Activated CD4-positive, CD25-positive, alpha-beta regulatory T cell (primary cell): Measurements from ENCODE around the gene PHACTR1.

ENCODE experiments used
- DNase-seq, 4 experiments: peaks; one replicate each; lab custom pipeline; 2025; lab: John Stamatoyannopoulos, UW

The PHACTR1 gene

DNA sequence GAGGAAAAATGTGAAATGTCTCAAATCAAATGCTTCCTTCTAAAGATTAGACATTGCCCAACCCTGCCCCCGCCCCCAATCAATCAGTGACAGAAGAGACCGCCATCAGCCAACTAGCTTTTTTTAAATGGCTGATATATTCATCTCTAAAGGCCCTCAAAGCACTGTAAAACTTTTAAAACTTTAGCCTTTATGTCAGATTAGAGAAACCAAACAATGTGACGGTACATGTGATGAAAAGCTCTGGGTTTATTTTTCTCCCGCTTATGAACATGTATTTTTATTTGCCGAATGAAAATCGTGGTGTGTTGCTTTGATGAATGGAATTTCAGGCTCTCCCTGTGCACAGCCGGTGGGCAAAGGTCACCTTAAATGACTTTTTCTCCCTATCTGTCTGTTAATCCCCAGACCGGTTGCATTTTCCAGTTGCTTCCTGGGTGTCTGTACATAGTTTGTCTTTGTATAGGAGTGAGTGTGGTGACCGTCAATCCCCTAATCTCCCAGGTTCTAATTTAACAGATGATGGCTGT lies 573.3 kb downstream of the PHACTR1 start:
- DNase-seq: no peak

GRCh38 chr6:13290335-13290734 lies 573.8 kb downstream of the PHACTR1 start:
- DNase-seq: no peak

GRCh38 chr6:13292774-13293173 lies 576.2 kb downstream of the PHACTR1 start:
- no peak for DNase-seq

DNA sequence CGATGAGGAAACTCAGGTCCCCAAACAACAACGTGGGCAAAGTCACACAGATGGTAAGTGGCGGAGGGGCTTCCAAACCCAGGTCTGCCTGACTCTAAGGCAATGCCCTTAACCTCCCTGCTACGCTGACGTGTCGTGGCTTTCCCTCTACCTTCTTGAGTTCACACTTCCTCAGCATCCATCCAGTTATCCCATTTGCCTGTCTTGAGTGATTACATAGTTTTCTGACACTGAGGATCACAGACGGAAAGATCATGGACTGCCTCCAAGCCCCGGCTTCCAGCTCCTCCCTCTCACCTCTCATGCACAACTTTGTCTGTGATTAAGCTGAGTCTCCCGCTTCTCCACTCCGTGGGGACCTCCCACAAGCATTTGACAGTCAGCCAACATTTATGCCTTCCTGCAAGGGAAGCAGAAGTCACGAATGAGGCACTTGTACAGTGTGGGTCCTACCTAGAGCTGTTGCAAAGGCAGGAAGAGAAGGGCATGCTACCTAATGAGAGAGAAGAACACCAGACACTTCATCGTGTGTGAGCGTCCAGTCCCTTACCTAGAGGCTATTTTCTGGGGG lies 578.0 kb downstream of the PHACTR1 start:
- DNase-seq: no peak

DNA sequence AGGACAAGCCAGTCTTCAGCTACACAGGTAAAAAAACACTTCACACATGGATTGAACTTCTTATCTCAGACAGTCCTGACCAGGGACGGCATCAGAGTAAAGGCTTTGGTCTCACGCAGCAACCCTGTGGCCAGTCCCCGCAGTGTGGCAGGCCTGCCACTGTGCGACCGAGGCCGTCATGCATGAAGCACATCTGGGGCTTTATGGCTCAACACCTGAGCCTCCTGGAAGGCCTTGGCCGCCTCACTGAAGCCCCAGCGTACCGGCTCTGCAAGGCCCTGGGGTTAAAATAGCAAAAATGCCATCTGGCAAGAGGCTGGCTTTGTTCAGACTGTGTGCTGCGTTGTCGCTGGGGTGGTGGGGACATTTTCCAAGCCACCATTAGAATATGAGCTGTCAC lies 579.0 kb downstream of the PHACTR1 start:
- DNase-seq: no peak

GRCh38 chr6:13296536-13296997 lies 580.0 kb downstream of the PHACTR1 start:
- DNase-seq: no peak

DNA sequence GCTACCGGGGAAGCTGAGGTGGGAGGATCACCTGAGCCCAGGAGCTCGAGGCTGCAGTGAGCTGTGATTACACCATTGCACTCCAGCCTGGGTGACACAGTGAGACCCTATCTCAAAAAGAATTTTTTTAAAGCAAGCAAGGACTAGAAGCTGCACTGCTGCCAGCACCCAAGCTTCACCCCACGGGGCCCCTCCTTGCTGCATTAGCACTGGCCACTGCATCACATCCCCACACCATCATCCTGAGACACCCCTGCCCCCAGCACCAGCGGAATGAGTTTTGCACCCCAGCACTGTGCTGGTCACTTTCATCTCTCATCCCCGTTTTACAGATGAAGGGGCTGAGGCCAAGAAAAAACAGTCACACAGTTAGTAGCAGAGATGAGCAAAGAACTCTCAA lies 580.8 kb downstream of the PHACTR1 start:
- DNase-seq: no peak

- no peak for DNase-seq
These were observed 581.9 kb downstream of the PHACTR1 start for GRCh38 chr6:13298446-13298845.

GRCh38 chr6:13299403-13299821 lies 582.8 kb downstream of the PHACTR1 start:
- no peak for DNase-seq

DNA sequence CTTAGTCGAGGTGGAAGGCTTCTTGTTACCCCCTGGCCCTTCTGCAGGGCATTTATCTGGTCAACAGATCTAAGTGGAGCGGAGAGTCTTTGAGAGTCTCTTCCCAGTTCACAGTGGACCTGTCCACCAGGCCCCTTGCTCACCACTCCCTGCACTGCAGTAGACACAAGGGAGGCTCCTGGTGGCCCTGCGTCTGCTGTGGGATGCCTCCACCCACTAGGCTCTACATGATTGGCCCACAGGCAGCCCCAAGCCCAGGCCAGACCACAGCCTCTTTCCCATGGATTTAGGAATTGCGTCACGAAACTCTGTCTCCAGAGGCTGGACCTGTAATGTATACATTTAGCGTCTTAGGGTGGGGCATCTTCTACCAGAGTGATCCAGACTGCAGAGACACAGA lies 583.4 kb downstream of the PHACTR1 start:
- DNase-seq: no peak

DNA sequence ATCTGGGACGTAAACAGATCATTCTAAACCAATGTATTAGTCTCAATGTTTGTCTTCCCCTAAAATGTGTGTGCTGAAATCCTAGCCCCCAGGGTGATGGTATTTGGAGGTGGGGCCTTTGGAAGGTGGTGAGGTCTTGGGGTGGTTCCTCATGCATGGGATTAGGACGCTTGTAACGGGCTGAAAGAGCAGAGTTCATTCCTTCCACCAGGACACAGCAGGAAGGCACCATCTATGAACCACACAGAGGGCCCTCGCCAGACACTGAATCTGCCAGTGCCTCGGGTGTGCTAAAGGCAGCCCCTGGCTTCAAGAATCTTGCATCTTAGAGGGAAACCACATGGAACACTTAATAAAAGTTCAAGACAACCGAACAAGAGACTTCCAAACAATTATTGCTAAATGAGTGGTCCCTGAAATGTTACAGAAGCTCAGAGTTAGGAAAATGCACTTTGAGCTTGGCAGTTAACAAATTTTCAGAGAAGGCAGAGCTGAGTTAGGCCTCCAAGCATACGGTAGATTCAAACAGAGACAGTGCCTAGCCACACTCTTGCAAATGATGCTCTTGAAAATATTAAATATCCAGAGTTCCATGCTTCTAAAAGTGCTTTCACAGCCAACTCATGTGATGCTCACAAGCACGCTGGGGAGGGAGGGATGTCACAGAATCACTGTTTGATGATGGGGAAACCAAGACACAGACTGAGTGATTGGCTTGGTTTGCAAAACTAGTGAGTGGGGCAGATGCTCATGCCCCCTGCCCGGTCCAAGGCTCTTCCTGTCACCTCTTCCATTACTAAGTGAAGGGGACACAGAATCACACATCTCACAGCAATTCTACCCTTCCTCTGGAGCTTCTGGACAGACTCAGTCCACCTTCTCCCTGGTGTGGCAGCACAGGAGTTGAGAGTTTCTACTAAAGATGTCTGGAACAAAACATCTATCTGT lies 584.4 kb downstream of the PHACTR1 start:
- DNase-seq: no peak

DNA sequence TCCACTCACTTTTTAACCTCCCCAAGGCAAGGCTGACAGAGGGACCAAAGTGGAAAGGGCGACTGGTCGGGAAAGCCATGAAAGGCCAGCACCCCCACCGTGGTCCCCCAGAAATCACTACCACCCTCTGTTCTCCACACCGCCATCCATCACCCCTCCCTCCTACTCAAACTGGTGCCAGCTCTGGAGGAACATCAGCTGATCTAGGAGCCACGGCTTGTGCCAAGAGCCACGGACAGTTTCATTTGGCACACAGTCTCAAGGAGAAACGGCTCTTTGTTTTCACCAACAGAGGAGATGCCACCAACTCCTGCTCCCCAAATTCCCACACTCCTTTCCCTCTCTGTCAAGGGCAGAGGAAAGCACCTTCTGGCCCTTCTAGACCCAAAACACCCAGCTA lies 585.7 kb downstream of the PHACTR1 start:
- DNase-seq: no peak

GRCh38 chr6:13302751-13303667 lies 586.4 kb downstream of the PHACTR1 start:
- no peak for DNase-seq

DNA sequence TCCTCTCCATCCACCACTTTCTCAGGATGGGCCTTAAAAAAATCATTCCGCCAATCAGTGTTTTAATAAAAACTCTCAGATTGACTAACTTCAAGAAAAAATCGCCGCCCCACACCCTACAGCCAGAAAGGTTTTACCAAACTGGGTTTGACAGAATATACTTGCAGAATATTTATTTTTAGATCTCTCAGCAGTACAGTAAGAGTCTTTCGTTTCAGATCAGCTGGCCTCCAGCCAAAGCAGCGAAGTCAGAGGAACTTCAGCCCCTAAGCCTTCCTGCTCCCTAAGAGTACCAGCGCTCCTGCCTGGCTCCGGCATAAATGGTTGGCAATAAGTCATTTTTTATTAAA lies 587.1 kb downstream of the PHACTR1 start:
- no peak for DNase-seq

DNA sequence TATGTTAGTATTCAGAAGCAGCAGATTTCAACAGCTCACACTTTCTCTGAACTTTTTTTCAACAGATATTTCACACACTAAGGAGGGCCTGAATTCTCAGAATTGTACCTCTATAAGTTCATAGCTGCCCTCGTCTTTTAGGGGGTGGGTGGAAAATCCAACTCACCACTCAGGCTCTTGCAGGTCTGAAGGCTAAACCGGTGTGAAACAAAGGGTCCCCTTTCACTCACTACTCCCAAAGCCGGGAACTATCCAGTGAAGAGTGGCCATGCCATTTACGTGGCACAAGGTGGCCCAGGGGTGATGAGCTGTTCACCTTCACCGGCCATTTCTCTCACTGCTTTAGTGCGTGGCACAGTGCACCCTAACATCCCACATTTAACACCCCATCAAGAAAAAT lies 587.5 kb downstream of the PHACTR1 start:
- no peak for DNase-seq

DNA sequence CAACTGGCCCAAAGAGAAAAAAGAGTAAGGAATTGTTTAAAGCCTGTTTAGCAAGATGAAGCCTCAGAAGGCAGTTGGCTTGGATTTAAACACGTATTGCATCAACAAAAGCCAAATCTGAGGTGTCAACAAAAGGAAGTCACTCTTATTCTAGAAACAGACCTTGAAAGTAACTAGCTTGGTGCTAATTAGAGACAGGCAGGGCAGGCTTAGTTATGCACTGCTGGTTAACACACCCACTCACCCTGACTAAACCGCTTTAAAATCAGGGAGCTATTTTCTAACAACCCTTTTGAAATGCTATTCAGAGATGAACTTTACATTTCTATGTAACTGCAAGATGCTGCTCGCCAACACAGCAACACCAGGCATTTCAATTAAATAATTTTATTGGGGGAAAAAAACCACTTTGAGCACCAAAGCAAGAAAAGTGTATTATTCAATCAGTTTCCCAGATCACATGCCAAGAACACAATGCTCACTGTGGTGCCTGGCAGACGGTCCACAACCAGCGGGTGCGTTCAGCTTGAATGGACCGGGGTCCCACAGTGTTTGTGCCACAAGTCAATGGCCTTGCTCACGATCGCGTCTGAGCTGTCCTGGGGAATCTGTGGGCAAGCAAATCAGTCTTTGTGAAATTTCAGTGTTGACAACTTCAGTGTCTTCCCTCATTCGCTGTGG lies 588.2 kb downstream of the PHACTR1 start:
- DNase-seq: no peak

GRCh38 chr6:13305288-13305687 lies 588.7 kb downstream of the PHACTR1 start:
- DNase-seq: no peak

- no peak for DNase-seq
These were observed 589.2 kb downstream of the PHACTR1 start for GRCh38 chr6:13305791-13306190.

DNA sequence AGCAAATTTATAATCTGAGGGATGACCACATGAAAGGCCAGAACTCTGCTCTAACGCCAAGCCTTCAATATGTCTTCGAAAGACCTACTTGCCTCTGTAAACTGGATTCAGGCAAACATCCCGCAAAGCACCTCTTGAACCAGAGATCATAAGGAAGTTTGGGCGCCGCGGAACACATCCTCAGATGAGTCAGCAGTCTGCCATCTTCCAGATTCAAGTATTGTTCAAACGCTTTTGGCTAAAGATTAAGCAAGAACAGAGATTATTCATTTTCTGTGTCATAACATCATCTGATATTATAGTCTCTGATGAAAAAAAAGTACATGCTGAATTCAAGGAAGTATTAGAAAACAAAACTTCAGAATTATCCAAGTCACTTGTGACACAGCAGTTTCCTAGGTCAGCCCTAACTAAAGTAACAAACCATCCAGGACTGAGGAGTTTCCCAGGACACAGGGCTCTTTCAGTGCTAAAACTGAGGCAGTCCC lies 591.0 kb downstream of the PHACTR1 start:
- DNase-seq: no peak

- DNase-seq: no peak
These were observed 591.8 kb downstream of the PHACTR1 start for GRCh38 chr6:13308332-13308731.

GRCh38 chr6:13311155-13311554 lies 594.6 kb downstream of the PHACTR1 start:
- DNase-seq: no peak
